Thoracic aorta endothelial cell (primary cell): Measurements from ENCODE around the gene INSYN2A. TPM values are rescaled to one million over a fixed set of nuclear protein-coding genes. Genes with fewer than 3 reads are reported as not detected.

Experiments used
- total RNA-seq: library from RNA; depleted of rRNA; stranded (reverse); fragments of >200 nt; gene quantifications from 2 replicates; pipeline ENCODE4 v1.2.3, GENCODE V29; 2012

Gene INSYN2A
- 0.07 and 0.13 TPM in 2 replicates for total RNA-seq

GRCh38 chr10:127196282-127197153 is at the start of gene INSYN2A:
Gene INSYN2A, minus strand, starts transcription at chr10:127196591. Its CDS starts 20,196 bp downstream, at chr10:127176395.

